ENCODE measurements around the gene C14orf180. TPM values are rescaled to one million over a fixed set of nuclear protein-coding genes. Genes with fewer than 3 reads are reported as not detected.

Gene C14orf180
- total and polyA plus RNA-seq, 10 of the 15 experiments (the other 5 are each of a cell fraction or from before 2014, with no cell fraction given), result not detected

DNA sequence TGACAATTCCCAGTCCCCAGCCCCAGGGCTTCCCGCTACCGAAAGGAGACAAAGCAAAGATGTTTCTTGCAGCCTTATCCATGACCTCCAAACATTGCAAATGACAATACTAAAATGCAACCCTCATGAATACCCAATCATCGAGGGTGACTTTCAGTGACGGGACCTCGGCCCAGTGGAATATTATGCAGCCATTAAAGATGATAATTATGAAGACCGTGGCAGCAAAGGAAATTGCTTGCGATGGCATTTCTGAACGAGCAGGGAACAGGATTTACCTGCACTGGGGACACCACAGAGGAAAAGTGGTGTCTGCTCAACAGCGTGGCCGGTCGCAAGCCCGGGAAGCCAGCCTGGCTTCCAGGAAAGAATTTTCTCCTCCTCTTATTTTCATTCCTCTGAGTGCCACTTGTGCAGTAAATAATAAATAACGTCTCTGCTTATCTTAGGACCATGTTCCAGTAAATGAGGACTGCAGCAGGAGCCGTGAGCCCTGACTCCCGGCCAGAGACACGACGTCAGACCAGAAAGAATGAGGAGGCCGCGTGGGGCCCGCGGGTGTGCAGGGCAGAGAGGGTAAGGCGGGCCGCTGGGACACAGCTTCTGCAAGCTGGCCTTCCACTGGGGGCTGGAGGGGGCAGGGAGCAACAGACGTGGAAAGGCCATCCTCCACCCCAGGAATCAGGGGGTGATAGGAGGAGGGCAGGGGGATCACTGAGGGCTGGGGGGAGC lies 6.6 kb downstream of the C14orf180 start:
- Histone ChIP-seq H3K4me1 (ENCODE audit: control insufficient read depth, insufficient read depth, low read length) (no peaks in the 10 kb centered on the region), H3K27ac (ENCODE audit: control insufficient read depth, insufficient read depth) (no peak overlapping the region), H3K9me3 (replicated peaks; ENCODE audit: control insufficient read depth, insufficient read depth, low read length) (no peaks in the 10 kb centered on the region), H4K20me1 (ENCODE audit: control insufficient read depth, insufficient read depth) (no peaks in the 10 kb centered on the region), H3K4me2 (ENCODE audit: control insufficient read depth, insufficient read depth) (no peak overlapping the region), H3K36me3 (ENCODE audit: control insufficient read depth in 2 of 2, insufficient read depth in 2 of 2, low read length in 1 of 2) (no peaks in the 10 kb centered on the region), H3K4me3 (no peak overlapping the region), H2AFZ (ENCODE audit: control insufficient read depth, low read depth, low read length) (no peak overlapping the region), H3K79me2 (ENCODE audit: control insufficient read depth, insufficient read depth, low read length) (no peaks in the 10 kb centered on the region), H3K27me3 (replicated peaks in 1 of 2; ENCODE audit: control insufficient read depth in 2 of 2, insufficient read depth in 2 of 2, low read length in 1 of 2) (peaks cover 0 to 2% of the 10 kb centered on the region in 2 experiments; a peak in 2 of 4 replicates), H3K9ac (ENCODE audit: control insufficient read depth, insufficient read depth, low read length) (no peak overlapping the region)
- FAIRE-seq, result no peak
- BruUV-seq (replicated peaks), result no TSS peak
- in situ Hi-C loops (cut with MboI), result no loop called here
- ChIA-PET SMC1A (ENCODE audit: uncharacterized antibody, unreplicated experiment) (no interaction called here), RAD21 (ENCODE audit: unreplicated experiment) (no interaction called here), POLR2A (no interaction called here), CTCF (no interaction called here)
- TF ChIP-seq, protein P1, sequence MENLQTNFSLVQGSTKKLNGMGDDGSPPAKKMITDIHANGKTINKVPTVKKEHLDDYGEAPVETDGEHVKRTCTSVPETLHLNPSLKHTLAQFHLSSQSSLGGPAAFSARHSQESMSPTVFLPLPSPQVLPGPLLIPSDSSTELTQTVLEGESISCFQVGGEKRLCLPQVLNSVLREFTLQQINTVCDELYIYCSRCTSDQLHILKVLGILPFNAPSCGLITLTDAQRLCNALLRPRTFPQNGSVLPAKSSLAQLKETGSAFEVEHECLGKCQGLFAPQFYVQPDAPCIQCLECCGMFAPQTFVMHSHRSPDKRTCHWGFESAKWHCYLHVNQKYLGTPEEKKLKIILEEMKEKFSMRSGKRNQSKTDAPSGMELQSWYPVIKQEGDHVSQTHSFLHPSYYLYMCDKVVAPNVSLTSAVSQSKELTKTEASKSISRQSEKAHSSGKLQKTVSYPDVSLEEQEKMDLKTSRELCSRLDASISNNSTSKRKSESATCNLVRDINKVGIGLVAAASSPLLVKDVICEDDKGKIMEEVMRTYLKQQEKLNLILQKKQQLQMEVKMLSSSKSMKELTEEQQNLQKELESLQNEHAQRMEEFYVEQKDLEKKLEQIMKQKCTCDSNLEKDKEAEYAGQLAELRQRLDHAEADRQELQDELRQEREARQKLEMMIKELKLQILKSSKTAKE (IDR thresholded peaks at IDR 0.05; ENCODE audit: low read depth, poor library complexity, severe bottlenecking), result no peak
- TF ChIP-seq, protein P2, sequence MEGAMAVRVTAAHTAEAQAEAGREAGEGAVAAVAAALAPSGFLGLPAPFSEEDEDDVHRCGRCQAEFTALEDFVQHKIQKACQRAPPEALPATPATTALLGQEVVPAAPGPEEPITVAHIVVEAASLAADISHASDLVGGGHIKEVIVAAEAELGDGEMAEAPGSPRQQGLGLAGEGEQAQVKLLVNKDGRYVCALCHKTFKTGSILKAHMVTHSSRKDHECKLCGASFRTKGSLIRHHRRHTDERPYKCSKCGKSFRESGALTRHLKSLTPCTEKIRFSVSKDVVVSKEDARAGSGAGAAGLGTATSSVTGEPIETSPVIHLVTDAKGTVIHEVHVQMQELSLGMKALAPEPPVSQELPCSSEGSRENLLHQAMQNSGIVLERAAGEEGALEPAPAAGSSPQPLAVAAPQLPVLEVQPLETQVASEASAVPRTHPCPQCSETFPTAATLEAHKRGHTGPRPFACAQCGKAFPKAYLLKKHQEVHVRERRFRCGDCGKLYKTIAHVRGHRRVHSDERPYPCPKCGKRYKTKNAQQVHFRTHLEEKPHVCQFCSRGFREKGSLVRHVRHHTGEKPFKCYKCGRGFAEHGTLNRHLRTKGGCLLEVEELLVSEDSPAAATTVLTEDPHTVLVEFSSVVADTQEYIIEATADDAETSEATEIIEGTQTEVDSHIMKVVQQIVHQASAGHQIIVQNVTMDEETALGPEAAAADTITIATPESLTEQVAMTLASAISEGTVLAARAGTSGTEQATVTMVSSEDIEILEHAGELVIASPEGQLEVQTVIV (IDR thresholded peaks at IDR 0.05; ENCODE audit: borderline replicate concordance, partially characterized antibody), result no peak
- TF ChIP-seq FOS (IDR thresholded peaks at IDR 0.05; ENCODE audit: borderline replicate concordance, extremely low read depth, insufficient read length) (no peak), ATF7 (IDR thresholded peaks at IDR 0.05; ENCODE audit: low read depth) (no peak), CHD2 (IDR thresholded peaks at IDR 0.05; ENCODE audit: borderline replicate concordance, low read depth, low read length) (no peak), ZSCAN29 (IDR thresholded peaks at IDR 0.05) (no peak), SP1 (IDR thresholded peaks at IDR 0.05; ENCODE audit: low read depth, low read length) (no peak), EED (IDR thresholded peaks at IDR 0.05; ENCODE audit: low read depth) (no peak), RUNX3 (IDR thresholded peaks at IDR 0.05; ENCODE audit: low read length) (no peak), NFYA (IDR thresholded peaks at IDR 0.05; ENCODE audit: borderline replicate concordance, low read depth, low read length) (no peak), TCF7 (IDR thresholded peaks at IDR 0.05; ENCODE audit: borderline replicate concordance) (no peak)
- TF ChIP-seq, protein P3, sequence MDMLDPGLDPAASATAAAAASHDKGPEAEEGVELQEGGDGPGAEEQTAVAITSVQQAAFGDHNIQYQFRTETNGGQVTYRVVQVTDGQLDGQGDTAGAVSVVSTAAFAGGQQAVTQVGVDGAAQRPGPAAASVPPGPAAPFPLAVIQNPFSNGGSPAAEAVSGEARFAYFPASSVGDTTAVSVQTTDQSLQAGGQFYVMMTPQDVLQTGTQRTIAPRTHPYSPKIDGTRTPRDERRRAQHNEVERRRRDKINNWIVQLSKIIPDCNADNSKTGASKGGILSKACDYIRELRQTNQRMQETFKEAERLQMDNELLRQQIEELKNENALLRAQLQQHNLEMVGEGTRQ (IDR thresholded peaks at IDR 0.05; ENCODE audit: borderline replicate concordance, low read depth, low read length), result no peak
- TF ChIP-seq, protein P4, sequence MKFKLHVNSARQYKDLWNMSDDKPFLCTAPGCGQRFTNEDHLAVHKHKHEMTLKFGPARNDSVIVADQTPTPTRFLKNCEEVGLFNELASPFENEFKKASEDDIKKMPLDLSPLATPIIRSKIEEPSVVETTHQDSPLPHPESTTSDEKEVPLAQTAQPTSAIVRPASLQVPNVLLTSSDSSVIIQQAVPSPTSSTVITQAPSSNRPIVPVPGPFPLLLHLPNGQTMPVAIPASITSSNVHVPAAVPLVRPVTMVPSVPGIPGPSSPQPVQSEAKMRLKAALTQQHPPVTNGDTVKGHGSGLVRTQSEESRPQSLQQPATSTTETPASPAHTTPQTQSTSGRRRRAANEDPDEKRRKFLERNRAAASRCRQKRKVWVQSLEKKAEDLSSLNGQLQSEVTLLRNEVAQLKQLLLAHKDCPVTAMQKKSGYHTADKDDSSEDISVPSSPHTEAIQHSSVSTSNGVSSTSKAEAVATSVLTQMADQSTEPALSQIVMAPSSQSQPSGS (IDR thresholded peaks at IDR 0.05; ENCODE audit: low read length), result no peak
- 68% methylated on average over 23 of the region's 24 CpGs for WGBS (ENCODE audit: insufficient coverage, insufficient replicate concordance, low lambda C conversion rate, missing lambda C conversion rate)
- ATAC-seq, result no peak
- intact Hi-C loops (cut with micrococcal nuclease; ENCODE audit: unreplicated experiment), result no loop called here
- no peak for DNase-seq (ENCODE audit: low read depth, low spot score)

Data from GM12878 (cell line).